GM21390 (cell line): ENCODE results near the gene ANKRD6.
"Not testable (repeated sequence)": the region's sequence is repeated elsewhere in the genome, so short reads cannot be mapped to it uniquely, and the experiment has no call there.

ENCODE experiments used
- ATAC-seq: cut with Tn5 transposase; IDR thresholded peaks from one replicate; pipeline ENCODE4 v1.9.1; 2021; ENCODE audit not compliant: unreplicated experiment

The ANKRD6 gene

DNA sequence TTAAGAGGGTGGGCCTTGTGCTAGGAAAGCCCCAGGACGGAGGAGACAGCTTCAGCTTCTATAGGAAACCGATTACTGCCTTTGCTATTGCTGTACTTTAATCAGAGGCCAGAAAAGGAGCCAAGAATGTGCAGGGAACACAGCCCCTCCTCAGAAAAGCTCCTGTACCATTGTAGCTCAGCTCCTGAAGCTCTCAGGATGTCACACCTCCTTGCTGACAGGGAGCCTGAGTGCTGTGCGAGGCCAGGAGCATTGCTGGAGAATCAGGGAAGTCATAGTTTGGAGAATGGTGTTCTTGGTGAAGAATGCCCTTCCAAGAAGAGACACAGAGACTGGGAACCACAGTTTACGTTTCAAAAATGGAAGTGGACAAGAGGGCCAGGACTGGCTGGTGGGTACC is 158.8 kb downstream of the ANKRD6 start:
- no peak for ATAC-seq

DNA sequence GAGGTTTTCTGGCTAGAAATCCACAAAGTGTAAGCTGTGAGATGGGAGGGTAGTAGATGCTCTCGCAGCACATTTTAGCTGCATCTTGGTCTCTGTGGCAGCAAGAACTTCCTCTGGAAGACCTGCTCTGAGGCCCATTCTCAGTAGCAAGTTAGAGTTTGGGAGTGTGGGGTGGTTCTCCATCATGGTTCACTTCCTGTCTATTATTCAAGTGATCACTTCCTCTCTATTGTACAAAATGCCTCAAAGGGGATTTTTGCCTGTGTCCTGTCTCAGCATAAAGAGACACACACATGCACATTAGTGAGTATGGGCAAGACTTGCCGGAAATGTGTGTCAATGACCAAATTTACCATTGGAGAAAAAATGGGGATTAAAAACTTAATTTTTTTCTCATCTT is 163.1 kb downstream of the ANKRD6 start:
- peak; percentile 95 for ATAC-seq

DNA sequence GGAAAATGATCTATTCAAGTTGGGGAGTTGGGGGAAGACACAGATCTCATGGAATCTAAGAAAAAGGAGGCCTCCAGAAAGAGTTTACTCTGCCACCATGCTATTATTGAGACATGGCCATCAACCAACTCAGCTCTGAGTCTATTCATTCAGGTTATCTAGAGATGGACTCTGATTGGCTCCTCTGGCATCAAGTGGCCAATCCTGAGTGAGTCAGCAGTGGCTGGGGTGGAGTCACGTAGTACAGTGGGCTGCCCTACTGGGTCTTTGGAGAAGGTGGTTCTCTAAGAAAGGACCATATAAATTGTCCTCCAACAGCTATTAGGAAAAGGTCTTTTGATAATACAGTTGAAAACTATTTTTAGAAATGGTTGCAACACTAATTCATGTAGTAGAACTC is 163.5 kb downstream of the ANKRD6 start:
- no peak for ATAC-seq

DNA sequence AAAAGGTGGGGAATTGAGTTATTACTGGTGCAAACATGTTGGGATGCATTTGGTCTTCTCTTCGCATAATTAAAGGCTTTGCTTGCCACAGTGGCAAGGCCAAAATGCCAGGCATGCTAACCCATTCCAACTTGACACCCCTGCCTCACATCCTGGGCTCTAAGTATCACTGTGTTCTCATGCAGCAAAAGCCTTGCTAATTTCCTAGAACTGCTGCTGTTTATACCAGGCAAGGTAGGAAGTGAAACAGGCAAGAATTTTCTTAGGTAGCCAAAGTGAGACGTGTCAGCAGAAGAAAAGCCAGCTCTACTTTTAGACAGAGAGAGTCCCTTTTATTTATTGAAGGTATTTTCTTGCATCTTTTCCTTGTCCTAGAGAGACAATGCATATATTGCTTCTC is 164.4 kb downstream of the ANKRD6 start:
- no peak for ATAC-seq

DNA sequence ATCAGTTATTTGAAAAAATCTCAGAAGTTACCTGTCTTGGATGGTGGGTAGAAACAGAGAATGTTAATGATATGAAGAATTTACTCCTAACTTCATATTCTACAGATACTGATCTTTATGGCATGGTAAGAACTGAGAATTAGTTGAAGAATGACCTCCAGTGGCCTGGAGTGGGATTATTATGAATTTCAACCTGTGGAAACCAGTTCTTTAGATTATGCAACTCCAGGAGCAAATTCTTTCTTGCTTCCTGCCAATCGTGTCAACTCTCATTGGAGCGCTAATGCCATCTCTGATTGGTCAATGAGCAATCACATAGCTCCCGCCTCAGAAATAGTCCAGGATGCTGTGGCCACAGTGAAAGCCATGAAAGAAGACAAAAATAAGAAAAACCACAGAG is 165.0 kb downstream of the ANKRD6 start:
- ATAC-seq, result no peak

DNA sequence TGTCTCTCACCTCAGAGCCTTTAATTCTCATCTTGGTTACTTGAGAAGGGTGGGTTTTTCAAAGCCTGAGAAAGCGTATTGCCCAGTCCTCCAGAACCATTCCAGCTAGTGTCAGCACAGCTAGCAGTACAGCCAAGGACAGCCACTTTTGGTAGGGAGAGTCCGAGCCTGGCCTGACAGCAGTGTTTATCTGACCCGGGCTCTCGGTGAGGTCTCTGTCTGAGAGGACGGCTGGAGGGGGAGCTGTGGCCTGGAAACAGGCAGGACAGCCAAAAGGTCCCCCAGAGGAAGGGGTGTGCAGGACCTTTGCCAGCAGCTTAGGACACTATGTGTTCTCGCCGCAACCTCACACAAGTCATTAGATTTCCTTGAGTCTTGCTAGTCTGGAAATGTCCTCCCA is 166.8 kb downstream of the ANKRD6 start:
- no peak for ATAC-seq

DNA sequence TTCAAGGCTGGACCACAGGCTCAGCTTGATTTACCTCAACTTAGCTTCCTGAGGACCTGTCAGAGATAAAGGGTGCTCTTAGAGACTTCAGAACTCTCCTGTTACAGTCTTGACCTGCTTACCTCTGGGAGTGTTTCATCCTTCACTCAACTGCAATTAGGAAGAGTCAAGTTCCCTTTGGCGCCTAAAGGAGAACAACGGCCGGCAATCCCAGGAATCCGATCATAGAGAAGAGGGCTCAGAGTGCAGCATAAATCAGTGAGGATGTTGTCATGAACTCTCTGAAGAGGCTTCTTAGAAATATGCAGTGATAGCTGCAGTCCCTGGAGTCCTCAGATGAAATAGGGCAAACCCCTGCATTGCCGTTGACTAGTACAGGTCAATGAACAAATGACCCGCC is 169.2 kb downstream of the ANKRD6 start:
- ATAC-seq, result no peak

DNA sequence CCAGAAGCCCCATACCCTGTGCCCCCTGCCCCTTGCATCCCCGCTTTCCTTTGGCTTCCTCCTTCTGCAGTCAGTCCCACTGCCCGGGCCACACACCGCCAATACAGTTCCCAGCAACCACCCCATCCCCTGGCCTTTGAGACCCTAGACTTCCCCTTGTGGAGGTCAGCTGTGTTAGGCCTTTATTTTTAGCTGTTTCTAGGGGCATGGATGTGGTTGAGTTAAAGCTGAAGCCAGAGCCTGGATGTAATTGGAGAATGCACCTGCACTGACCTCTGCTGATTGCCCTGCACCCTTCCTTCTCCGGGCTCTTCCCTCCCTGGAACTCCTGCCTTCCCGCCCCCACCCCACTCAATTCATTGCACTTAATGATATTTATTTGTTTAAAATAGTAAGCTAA is 171.7 kb downstream of the ANKRD6 start:
- ATAC-seq, result no peak

DNA sequence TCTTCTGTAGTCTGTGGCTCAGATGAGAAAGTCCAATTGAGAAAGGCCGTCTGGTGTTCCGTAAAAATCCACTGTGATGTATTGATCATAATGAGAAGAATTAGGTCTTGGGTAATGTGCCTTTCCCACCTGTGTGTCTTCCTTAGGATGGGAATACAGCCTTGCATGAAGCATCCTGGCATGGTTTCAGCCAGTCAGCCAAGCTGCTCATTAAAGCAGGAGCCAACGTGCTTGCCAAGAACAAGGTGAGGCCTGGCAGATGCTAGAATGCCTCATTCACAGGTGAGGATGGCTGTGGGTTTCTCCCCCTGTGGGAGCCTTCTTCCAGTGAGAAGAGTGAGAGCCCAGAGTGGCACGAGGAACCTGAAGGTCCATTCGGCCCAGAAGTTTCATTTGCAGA is 172.9 kb downstream of the ANKRD6 start:
- ATAC-seq, result no peak

DNA sequence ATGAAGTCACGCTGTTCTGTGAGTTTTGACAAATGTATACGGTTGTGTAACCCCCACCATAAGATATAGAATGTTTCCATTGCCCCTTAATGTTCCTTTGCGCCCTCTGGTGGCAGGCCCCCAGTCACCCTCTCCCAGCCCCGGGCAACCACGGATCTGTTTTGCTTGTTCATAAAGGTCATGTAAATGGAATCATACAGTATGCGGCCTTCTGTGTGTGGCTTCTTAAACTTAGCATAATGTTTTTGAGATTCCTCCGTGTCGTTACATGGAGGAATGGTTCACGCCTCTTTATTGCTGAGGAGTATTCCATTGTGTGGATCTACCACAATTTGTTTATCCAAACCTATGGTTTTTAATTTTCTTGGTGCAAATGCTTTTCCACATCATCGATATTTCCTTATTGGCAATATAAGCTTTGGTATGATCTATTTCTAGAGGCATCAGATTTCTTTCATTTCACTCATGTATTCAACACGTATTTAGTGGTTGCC is 177.2 kb downstream of the ANKRD6 start:
- peak; percentile 73 for ATAC-seq

DNA sequence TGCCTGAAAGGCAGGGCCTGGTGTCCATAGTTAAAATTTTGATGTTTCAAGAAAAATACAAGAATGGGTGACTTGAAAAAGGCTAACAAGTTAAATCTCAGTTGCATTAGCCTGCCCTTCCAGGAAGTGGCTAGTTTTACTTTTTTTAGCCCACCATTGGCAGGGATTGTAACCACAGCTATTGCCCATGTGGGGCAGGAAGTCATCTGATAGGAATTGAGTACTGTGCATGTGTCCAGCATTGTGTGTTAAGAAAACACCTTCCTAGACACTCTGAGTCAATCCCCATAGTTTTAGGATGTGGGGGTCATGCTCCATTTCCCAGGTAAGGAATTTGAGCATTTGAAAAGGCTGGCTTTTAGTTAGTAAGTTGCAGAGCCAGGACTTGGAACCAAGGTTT is 178.7 kb downstream of the ANKRD6 start:
- ATAC-seq, result no peak

DNA sequence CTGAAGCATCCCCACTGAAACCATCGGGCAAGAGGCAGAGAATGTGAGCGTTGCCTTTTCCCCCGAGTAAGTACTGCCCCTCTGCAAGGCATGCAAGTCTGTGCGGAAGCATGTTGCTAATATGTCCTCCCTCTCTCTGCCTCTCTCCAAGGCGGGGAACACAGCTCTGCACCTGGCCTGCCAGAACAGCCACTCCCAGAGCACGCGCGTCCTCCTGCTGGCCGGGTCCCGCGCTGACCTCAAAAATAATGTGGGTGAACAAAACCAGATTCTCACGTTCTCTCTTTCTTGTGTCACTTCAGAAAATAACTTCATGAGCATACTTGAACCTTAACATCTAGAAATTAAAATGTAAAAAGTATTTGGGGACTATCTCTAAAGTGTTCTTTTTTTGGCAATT is 179.2 kb downstream of the ANKRD6 start:
- no peak for ATAC-seq

DNA sequence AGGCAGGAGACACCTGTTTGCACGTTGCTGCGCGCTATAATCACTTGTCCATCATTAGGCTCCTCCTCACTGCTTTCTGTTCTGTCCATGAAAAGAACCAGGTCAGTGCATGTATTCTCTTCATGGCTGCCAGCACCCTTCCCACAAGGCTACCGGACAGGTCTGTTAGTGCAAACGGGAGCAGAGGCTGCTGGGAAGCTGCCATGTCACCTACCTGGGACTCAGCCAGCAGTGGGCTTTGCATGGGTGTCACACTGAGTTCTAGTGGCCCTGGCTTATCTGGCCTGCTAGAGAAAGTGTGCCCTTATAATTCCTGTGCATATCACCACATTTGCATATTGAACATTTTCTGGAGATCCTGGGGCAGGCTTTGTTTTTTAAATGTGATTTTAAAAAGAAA is 180.8 kb downstream of the ANKRD6 start:
- ATAC-seq, result no peak

DNA sequence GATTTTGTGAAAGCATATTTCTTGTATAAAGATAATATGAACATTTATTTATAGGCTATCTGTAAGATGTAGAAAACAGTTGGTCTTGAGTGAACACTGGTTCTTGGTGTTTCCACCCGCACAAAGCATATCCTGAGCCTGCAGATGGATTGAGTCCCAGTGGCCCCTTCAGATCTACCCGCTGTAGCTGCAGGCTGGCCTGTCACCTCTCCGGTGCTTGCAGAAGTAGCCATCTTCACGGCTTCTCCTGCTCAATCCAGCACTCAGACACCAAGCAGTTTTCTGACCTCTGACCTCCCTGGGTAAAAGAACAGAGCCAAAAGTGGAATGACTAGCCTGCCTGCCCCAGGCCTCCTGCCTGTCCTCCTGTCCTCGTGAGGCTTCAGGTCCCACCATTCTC is 182.9 kb downstream of the ANKRD6 start:
- ATAC-seq, result no peak

DNA sequence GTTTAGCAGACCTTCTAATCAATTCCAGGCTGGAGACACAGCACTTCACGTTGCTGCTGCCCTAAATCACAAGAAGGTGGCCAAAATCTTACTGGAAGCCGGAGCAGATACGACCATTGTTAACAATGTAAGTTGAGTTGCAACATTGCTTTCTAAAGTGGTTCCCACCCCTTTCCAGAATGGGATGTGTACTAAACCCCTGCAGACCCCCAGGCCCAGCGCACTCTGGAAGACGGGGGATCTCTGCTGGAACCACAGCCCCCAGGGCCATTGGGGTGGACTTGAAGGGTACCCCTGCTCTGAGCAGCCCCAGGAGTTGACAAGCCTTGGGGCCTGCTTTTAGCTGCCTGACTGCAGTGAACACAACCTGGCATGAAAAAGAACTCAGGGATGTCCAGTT is 183.6 kb downstream of the ANKRD6 start:
- ATAC-seq, result no peak

DNA sequence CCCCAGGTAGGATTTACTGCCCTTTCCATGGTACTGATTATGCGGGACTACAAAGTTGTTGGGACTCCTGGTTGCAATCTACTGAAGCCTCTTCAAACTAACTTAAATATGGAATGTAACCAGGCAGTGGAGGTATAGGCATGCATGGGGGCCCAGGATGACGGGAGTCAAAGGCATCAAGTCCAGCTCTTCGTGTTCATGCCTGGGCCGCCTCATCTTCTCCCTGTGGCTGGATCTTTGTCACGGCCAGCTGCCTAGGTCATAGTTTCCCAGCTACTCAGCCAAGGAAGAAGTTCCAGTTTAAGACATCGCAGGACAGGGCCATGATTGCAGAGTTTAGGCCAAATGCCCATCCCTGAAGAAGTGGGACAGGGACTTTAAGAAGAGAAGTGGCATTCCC is 185.1 kb downstream of the ANKRD6 start:
- ATAC-seq, result no peak

DNA sequence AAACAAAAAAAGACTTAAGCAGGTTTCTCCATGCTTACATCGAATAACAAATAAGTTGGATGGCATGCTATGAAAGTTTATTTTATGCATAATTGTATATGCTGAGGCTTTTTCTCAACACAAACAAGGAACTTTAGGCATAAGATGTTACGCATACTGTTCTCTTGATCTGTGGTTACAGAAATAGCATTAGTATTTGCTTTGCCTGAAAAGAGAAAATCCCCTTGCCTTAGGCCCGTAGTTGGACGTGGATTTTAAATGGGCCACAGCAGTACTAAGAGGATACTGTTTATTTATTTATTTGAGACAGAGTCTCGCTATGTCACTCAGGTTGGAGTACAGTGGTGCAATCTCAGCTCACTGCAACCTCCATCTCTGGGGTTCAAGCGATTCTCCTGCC is 186.6 kb downstream of the ANKRD6 start:
- ATAC-seq, result no peak

DNA sequence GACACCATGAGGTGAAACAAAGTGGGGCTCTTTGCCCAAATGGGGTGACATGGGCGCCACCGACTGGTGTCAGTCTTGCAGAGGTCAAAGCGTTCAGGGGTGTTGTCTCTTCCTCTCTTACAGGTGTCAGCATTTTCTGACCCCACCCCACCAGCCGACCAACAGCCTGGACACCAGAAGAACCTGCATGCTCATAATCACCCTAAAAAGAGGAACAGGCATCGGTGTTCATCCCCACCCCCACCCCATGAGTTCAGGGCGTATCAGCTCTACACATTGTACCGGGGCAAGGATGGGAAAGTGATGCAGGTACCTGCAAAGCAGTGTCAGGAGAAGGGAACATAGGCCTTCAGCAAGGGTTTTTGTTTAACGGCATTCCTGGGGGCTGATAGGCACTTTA is 190.8 kb downstream of the ANKRD6 start:
- no peak for ATAC-seq

DNA sequence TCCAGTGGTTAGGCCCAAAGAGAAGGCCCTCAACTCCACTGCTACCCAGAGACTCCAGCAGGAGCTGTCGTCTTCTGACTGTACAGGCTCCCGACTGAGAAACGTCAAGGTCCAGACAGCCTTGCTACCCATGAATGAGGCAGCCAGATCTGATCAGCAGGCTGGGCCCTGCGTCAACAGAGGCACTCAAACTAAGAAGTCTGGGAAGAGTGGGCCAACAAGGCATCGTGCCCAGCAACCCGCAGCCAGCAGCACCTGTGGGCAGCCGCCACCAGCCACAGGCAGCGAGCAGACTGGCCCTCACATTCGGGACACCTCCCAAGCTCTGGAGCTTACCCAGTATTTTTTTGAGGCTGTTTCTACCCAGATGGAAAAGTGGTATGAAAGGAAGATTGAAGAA is 197.5 kb downstream of the ANKRD6 start:
- ATAC-seq, result no peak

DNA sequence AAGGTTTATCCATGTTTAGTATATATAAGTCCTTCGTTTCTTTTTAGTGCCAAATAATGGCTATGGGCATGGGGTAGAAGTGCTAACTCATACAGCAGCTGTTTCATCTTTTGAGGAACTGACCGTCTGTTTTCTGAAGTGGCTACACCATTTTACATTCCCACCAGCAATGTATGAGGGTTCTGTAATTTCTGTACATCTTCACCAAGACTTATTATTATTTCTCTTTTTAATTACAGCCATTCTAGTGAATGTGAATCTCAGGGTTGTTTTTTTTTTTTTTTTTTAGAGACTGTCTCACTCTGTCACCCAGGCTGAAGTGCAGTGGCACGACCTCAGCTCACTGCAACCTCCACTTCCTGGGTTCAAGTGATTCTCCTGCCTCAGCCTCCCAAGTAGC is 203.5 kb downstream of the ANKRD6 start:
- ATAC-seq, result not testable (repeated sequence)

DNA sequence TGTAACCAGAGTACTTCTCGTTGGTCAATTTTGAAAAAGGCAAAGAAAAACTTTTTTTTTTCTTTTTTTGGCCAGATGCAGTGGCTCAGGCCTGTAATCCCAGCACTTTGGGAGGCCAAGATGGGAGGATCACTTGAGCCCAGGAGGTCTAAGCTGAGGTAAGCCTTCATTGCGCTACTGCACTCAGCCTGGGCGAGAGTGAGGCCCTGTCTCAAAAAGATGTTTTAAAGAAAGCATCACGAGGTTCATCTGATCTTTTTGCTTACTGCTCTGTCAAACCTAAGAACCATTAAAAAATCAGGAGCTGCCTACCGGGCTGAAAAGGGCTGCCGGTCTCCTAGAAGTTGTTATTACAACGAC is 205.0 kb downstream of the ANKRD6 start:
- peak; percentile 2 for ATAC-seq

DNA sequence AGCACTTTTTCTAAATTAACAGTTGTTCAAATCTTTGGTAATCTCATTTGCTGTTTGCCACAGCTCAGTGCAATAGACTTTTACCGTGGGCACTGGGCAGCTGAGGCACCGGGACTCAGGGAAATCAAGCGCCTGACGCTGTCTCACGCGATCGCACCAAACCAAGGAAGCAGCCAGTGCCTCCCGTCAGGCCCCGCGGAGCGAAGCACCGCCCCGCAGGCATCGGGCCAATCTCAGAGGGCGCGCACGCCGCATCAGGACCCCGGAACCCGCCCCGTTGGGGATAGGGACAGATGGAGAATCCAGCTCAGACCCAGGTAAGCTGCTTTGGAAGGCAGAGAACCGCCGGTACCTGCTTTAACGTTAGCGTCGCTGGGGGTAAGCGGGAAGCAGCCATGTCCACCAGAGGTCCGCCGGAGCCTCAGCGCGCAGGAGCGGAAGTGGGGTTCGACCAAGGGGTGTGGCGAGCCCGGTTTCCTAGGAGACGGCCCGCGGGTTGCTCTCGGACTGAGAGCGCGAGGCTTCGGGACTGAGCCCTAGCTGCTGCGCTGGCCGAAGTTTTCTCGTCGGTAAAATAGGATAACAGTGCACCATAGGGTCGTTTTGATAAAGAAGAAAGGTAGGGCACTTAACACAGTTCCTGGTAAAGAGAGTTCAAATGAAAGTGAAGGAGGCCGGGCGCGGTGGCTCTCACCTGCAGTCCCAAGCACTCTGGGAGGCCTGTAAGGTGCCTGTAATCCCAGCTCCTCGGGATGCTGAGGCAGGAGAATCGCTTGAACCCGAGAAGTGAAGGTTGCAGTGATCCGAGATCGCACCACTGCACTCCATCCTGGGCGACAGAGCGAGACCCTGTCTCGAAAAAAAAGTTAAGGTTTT is 205.6 kb downstream of the ANKRD6 start, which contains the start of gene LYRM2:
TSS of gene LYRM2 (minus strand) at position 428 of the 876 bp plus-strand sequence. CDS start at position 397, 31 bp downstream.
- ATAC-seq, result peak; percentile 98

DNA sequence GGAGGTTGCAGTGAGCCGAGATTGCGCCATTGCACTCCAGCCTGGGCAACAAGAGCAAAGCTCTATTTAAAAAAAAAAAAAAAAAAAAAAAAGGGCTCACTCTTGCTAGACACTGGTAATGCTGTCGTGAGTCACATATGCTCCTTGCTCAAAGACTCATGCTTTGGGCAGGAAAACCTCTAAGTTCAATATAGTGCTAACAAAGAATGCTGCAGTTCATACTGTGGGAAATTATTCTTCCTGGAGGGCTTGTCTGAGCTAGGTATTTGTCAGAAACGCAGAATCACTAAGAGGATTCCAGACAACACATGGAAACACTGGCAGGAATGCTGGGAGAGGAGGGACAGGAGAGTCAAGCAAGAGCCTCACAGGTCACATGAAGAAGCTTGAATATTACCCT is 207.9 kb downstream of the ANKRD6 start:
- no peak for ATAC-seq
